A549 (cell line): Measurements from ENCODE around the gene GRPR. TPM values are rescaled to one million over a fixed set of nuclear protein-coding genes. Genes with fewer than 3 reads are reported as not detected.

Experiments used
- ATAC-seq, 2 experiments: fragments of 200-7000 bp in 1 of 2; fragments of >200 bp in 1 of 2; cut with Nextera tagmentation in 1 of 2; cut with Tn5 transposase in 1 of 2; 3 replicates each; pipeline versions ENCODE4 v1.8.0 to v1.9.1; 2018 to 2020; ENCODE audit warnings: mild to moderate bottlenecking in 1 of 2, moderate library complexity in 1 of 2
- CTCF ChIA-PET: fragments of 300-600 bp; sonication (Branson Sonifier 250); formaldehyde crosslinking; extraction: SDS; loops from one replicate; lab custom pipeline; 2021; ENCODE audit warnings: antibody characterized with exemption, inconsistent platforms; lab: Yijun Ruan, JAX
- POLR2A ChIA-PET: fragments of 350-600 bp; formaldehyde crosslinking; extraction: SDS; loops from one replicate; lab custom pipeline; 2021; ENCODE audit warnings: antibody characterized with exemption, inconsistent platforms; lab: Yijun Ruan, JAX
- DNase-seq, 2 experiments: peaks; one replicate each; pipeline versions ENCODE4 v3.0.0 to v3.0.0-alpha.2; 2011 to 2016; ENCODE audit warnings: low read depth in 1 of 2, low spot score in 1 of 2
- FAIRE-seq: peaks from 2 replicates; lab custom pipeline; 2011; peaks lifted over from hg19 to GRCh38; lab: Jason Lieb, UNC
- H3K27ac ChIP-seq, 2 experiments: fragments of >200 bp; sonication (Bioruptor Twin); formaldehyde crosslinking; 3 replicates each; pipeline ENCODE4 v1.5.1; 2016 to 2017
- H3K4me1 ChIP-seq: fragments of >200 bp; sonication (Bioruptor Twin); formaldehyde crosslinking; 3 replicates; pipeline ENCODE4 v1.6.1; 2016
- H3K4me2 ChIP-seq: fragments of >200 bp; sonication (Bioruptor Twin); formaldehyde crosslinking; 3 replicates; pipeline ENCODE4 v1.6.1; 2016
- H3K4me3 ChIP-seq: fragments of >200 bp; sonication (Bioruptor Twin); formaldehyde crosslinking; 3 replicates; pipeline ENCODE4 v1.5.1; 2016
- H3K9me3 ChIP-seq: fragments of >200 bp; sonication (Bioruptor Twin); formaldehyde crosslinking; 3 replicates; pipeline ENCODE4 v1.6.1; 2016
- ATOH8 ChIP-seq: fragments of 250-450 bp; sonication (Bioruptor Pico); IDR thresholded peaks from 2 replicates; pipeline ENCODE4 v1.5.0; 2020; ENCODE audit warnings: low read depth, mild to moderate bottlenecking, moderate library complexity
- CHD2 ChIP-seq: fragments of 150-350 bp; IDR thresholded peaks from 2 replicates; pipeline ENCODE4 v1.6.1; 2014; ENCODE audit warnings: low read length; ENCODE audit not compliant: partially characterized antibody
- CHD4 ChIP-seq: fragments of 200-600 bp; sonication (generic); IDR thresholded peaks from 2 replicates; pipeline ENCODE4 v1.6.1; 2016; ENCODE audit warnings: antibody characterized with exemption, mild to moderate bottlenecking, borderline replicate concordance
- CTCF ChIP-seq: fragments of >200 bp; sonication (Bioruptor Twin); formaldehyde crosslinking; IDR thresholded peaks from 3 replicates; pipeline ENCODE4 v1.5.1; 2016
- EP300 ChIP-seq, 2 experiments: fragments of >200 bp; sonication (Bioruptor Twin); formaldehyde crosslinking; IDR thresholded peaks; 2 replicates in 1 of 2; 3 replicates in 1 of 2; pipeline ENCODE4 v1.6.1; 2016 to 2017
- FOSB ChIP-seq: fragments of 250-450 bp; sonication (Bioruptor Pico); IDR thresholded peaks from 2 replicates; pipeline ENCODE4 v1.5.0; 2020; ENCODE audit warnings: mild to moderate bottlenecking, moderate library complexity
- HES2 ChIP-seq: fragments of >200 bp; sonication (Bioruptor Twin); formaldehyde crosslinking; IDR thresholded peaks from 2 replicates; pipeline ENCODE4 v1.6.1; 2016
- HEYL ChIP-seq: fragments of 250-450 bp; sonication (Bioruptor Pico); IDR thresholded peaks from 2 replicates; pipeline ENCODE4 v1.8.0; 2021; ENCODE audit warnings: mild to moderate bottlenecking, moderate library complexity
- HOXB13 ChIP-seq: fragments of 250-450 bp; sonication (Bioruptor Pico); IDR thresholded peaks from 2 replicates; pipeline ENCODE4 v1.5.0; 2020; ENCODE audit warnings: low read depth, mild to moderate bottlenecking, moderate library complexity
- MAFK ChIP-seq: fragments of 450-650 bp; IDR thresholded peaks from 2 replicates; pipeline ENCODE4 v1.6.1; 2014; ENCODE audit not compliant: partially characterized antibody
- MAZ ChIP-seq: fragments of 150-350 bp; IDR thresholded peaks from 2 replicates; pipeline ENCODE4 v1.6.1; 2014; ENCODE audit warnings: antibody characterized with exemption, low read depth, low read length, borderline replicate concordance
- MYC ChIP-seq: IDR thresholded peaks from 2 replicates; pipeline ENCODE4 v1.6.1; 2012; ENCODE audit warnings: mild to moderate bottlenecking, inconsistent platforms, low read length, improper control_type of control experiment, borderline replicate concordance
- PBX3 ChIP-seq: IDR thresholded peaks from 2 replicates; pipeline ENCODE4 v1.6.1; 2012
- POLR2A ChIP-seq: IDR thresholded peaks from 2 replicates; pipeline ENCODE4 v1.6.1; 2012; ENCODE audit warnings: mild to moderate bottlenecking, low read length
- RCOR1 ChIP-seq: fragments of 150-350 bp; IDR thresholded peaks from 2 replicates; pipeline ENCODE4 v1.6.1; 2014; ENCODE audit warnings: antibody characterized with exemption, low read length, low read depth
- SMC3 ChIP-seq: fragments of >200 bp; sonication (Bioruptor Twin); formaldehyde crosslinking; IDR thresholded peaks from 3 replicates; pipeline ENCODE4 v1.6.1; 2018; ENCODE audit warnings: inconsistent platforms
- TFCP2L1 ChIP-seq: fragments of 250-450 bp; sonication (Bioruptor Pico); IDR thresholded peaks from 2 replicates; pipeline ENCODE4 v1.5.0; 2021; ENCODE audit warnings: mild to moderate bottlenecking
- ZNF302 ChIP-seq: fragments of 250-450 bp; sonication (Bioruptor Pico); IDR thresholded peaks from 2 replicates; pipeline ENCODE4 v1.9.0; 2021; ENCODE audit warnings: inconsistent platforms, mild to moderate bottlenecking, moderate library complexity
- WGBS: methylation state at CpG from one replicate; pipeline ENCODE4 v1.1.6; 2017; ENCODE audit errors: missing lambda C conversion rate; 5-methylcytosine and 5-hydroxymethylcytosine counted together
- polyA plus RNA-seq, 4 experiments: library from polyadenylated mRNA; depleted of rRNA in 3 of 4; stranded (reverse); fragments of >200 nt; fragmentation: RNase III in 1 of 4; extraction: RNeasy Plus Mini Kit Qiagen cat#74134 plus additional on column Dnase treatment in 1 of 4; gene quantifications; 2 replicates in 3 of 4; 3 replicates in 1 of 4; pipeline ENCODE4 v1.2.3, GENCODE V29; 2011 to 2017

The GRPR gene
- polyA plus RNA-seq, 2 of the 4 experiments (the other 2 are of a cell fraction): 0.04 to 0.06 TPM

- TF ChIP-seq HEYL (CRISPR knock-in tag): no peak
- TF ChIP-seq ZNF302 (CRISPR knock-in tag): no peak
- TF ChIP-seq RCOR1: no peak
- no peak for TF ChIP-seq FOSB
- TF ChIP-seq CTCF: no peak
- no peak for TF ChIP-seq SMC3
- no peak for TF ChIP-seq ATOH8 (CRISPR knock-in tag)
- TF ChIP-seq CHD2: no peak
- no peak for TF ChIP-seq CHD4
- no peak for TF ChIP-seq HOXB13 (CRISPR knock-in tag)
- TF ChIP-seq, all 56 proteins: peak for 0
- FAIRE-seq: no peak
These were observed 41.4 kb downstream of the GRPR start for GRCh38 chrX:16164748-16165147.

GRCh38 chrX:16167181-16167580 lies 43.8 kb downstream of the GRPR start, which contains the start of gene MAGEB17:
Gene MAGEB17 (plus strand): TSS chrX:16167481. CDS start chrX:16170383, 2,902 bp downstream.
- no peak within 1 kb of the TSS for H3K4me3 ChIP-seq
- no peaks in the 10 kb centered on the region for H3K9me3 ChIP-seq
- no peak within 1 kb of the TSS for H3K27ac ChIP-seq
- DNase-seq (no peak), FAIRE-seq (no peak), ATAC-seq (no peak)
- TF ChIP-seq ZNF302 (CRISPR knock-in tag) (no peak), FOSB (no peak), MYC (no peak), PBX3 (no peak)
- no peak within 1 kb of the TSS for H3K4me2 ChIP-seq
- 41% methylated on average over 5 of the region's 5 CpGs for WGBS
- ChIA-PET CTCF (no interaction called here), POLR2A (no interaction called here)
- no peaks in the 10 kb centered on the region for H3K4me1 ChIP-seq

More at GRCh38 chrX:16164748-16165147, 41.4 kb downstream of the GRPR start:
- 25% methylated on average over 1 of the region's 3 CpGs for WGBS
- H3K4me1 ChIP-seq: peaks cover 9% of the 10 kb centered on the region
- ChIA-PET POLR2A (no interaction called here), CTCF (interaction anchor here (1.1 kb wide), 1 partner anchor 22 kb away, joined by 5 read pairs; no protein-coding TSS in a partner anchor)
- H3K4me3 ChIP-seq: no peak overlapping the region
- H3K9me3 ChIP-seq: no peaks in the 10 kb centered on the region
- no peak overlapping the region for H3K4me2 ChIP-seq
- ATAC-seq (no peak), DNase-seq (no peak)
- H3K27ac ChIP-seq: no peak overlapping the region

- ATAC-seq: no peak
- 88% methylated on average over 5 of the region's 9 CpGs for WGBS
- Histone ChIP-seq H3K4me1 (no peaks in the 10 kb centered on the region), H3K4me2 (no peak overlapping the region), H3K27ac (no peak overlapping the region), H3K9me3 (no peaks in the 10 kb centered on the region), H3K4me3 (no peak overlapping the region)
- TF ChIP-seq HES2 (no peak), MAFK (no peak), EP300 (IDR thresholded peaks at IDR 0.05) (no peak), TFCP2L1 (no peak), MAZ (no peak), POLR2A (no peak), SMC3 (no peak)
- FAIRE-seq: peak; percentile 23
- DNase-seq: no peak
- ChIA-PET POLR2A (no interaction called here), CTCF (no interaction called here)
These were observed 47.7 kb downstream of the GRPR start for GRCh38 chrX:16171039-16171438.
